Measurements from ENCODE around the gene UHRF1. TPM values are rescaled to one million over a fixed set of nuclear protein-coding genes. Genes with fewer than 3 reads are reported as not detected.

The UHRF1 gene
- total RNA-seq, 1 donor from 2014 or later: 20.7 TPM

- H3K9me3 Mint-ChIP-seq (ENCODE audit: unreplicated experiment): peaks cover 3% of the 10 kb centered on the region
- DNase-seq (ENCODE audit: extremely low spot score, unreplicated experiment): no peak
- peaks cover 22% of the 10 kb centered on the region for H3K4me1 Mint-ChIP-seq (ENCODE audit: unreplicated experiment)
- no peak for TF ChIP-seq CTCF (IDR thresholded peaks at IDR 0.05)
- no peak overlapping the region for H3K27ac Mint-ChIP-seq (ENCODE audit: unreplicated experiment)
- H3K27me3 Mint-ChIP-seq (ENCODE audit: unreplicated experiment): no peaks in the 10 kb centered on the region
- no peak overlapping the region for H3K4me3 Mint-ChIP-seq (ENCODE audit: unreplicated experiment)
- peaks cover 5% of the 10 kb centered on the region for H3K36me3 Mint-ChIP-seq (ENCODE audit: unreplicated experiment)
These were observed 96.9 kb downstream of the UHRF1 start for GRCh38 chr19:5006201-5006600.

GRCh38 chr19:5006821-5007220, 97.5 kb downstream of the UHRF1 start:
- Mint-ChIP-seq H3K4me3 (ENCODE audit: unreplicated experiment) (no peak overlapping the region), H3K36me3 (ENCODE audit: unreplicated experiment) (peaks cover 5% of the 10 kb centered on the region), H3K27me3 (ENCODE audit: unreplicated experiment) (no peaks in the 10 kb centered on the region), H3K9me3 (ENCODE audit: unreplicated experiment) (peaks cover 3% of the 10 kb centered on the region), H3K27ac (ENCODE audit: unreplicated experiment) (no peak overlapping the region), H3K4me1 (ENCODE audit: unreplicated experiment) (peaks cover 17% of the 10 kb centered on the region)
- no peak for TF ChIP-seq CTCF (IDR thresholded peaks at IDR 0.05)
- no peak for DNase-seq (ENCODE audit: extremely low spot score, unreplicated experiment)

Small RNAs within 50 kb of the gene (microRNA-seq; reads per million reads assigned to microRNA genes)
- 2.7 reads per million for gene MIR4747 (ENCODE audit: unreplicated experiment)

Other genes with a start within 250 kb of the UHRF1 start
- gene MYDGF, start 239.2 kb upstream of the UHRF1 start, total RNA-seq: 95.4 and 103 TPM in 2 replicates
- 45.6 and 54.8 TPM in 2 replicates for gene DPP9, start 185.7 kb upstream of the UHRF1 start, total RNA-seq
- gene FEM1A, start 117.8 kb upstream of the UHRF1 start, total RNA-seq: 12.0 and 13.2 TPM in 2 replicates
- gene TICAM1, start 77.8 kb upstream of the UHRF1 start, total RNA-seq: 6.2 and 6.6 TPM in 2 replicates
- 77.8 and 77.9 TPM in 2 replicates for gene PLIN3, start 41.8 kb upstream of the UHRF1 start, total RNA-seq
- gene ARRDC5, start 6.6 kb upstream of the UHRF1 start, total RNA-seq: not detected in 2 replicates
- gene KDM4B, start 59.6 kb downstream of the UHRF1 start, total RNA-seq: 48.4 and 49.0 TPM in 2 replicates

All from osteocyte (in vitro differentiated cells).